NB4 (cell line): Measurements from ENCODE around the gene DCN.

Experiments
- CTCF ChIP-seq: IDR thresholded peaks from one replicate; pipeline ENCODE4 v1.5.1; 2012; ENCODE audit warnings: low read depth, low read length
- MAX ChIP-seq: IDR thresholded peaks from 2 replicates; pipeline ENCODE4 v1.6.1; 2011; ENCODE audit warnings: low read depth, low read length
- POLR2A ChIP-seq: IDR thresholded peaks from 2 replicates; pipeline ENCODE4 v1.6.1; 2011; ENCODE audit warnings: mild to moderate bottlenecking; ENCODE audit not compliant: insufficient read length; ENCODE audit errors: extremely low read depth

GRCh38 chr12:91140026-91140931 is 42.3 kb downstream of the DCN start:
- TF ChIP-seq CTCF (no peak), POLR2A (no peak), MAX (no peak)
